KOPT-K1 (cell line): ENCODE measurements around the gene IVNS1ABP.
A peak's percentile ranks its signal among the peaks of the same experiment; 100 is the strongest.
"Not testable (repeated sequence)": the region's sequence is repeated elsewhere in the genome, so short reads cannot be mapped to it uniquely, and the experiment has no call there.

Experiments
- H3K27ac ChIP-seq: fragments of 200-600 bp; sonication (generic); 2 replicates; pipeline ENCODE4 v1.5.1; 2016; ENCODE audit warnings: antibody characterized with exemption, mild to moderate bottlenecking, low read depth, low read length; ENCODE audit not compliant: poor library complexity, severe bottlenecking
- H3K36me3 ChIP-seq: fragments of 200-600 bp; sonication (generic); 2 replicates; pipeline ENCODE4 v1.5.1; 2017; ENCODE audit warnings: antibody characterized with exemption, mild to moderate bottlenecking, low read length, moderate library complexity; ENCODE audit not compliant: insufficient read depth
- H3K9me3 ChIP-seq: fragments of 200-600 bp; sonication (generic); 2 replicates; pipeline ENCODE4 v1.5.1; 2017; ENCODE audit warnings: antibody characterized with exemption, low read length, mild to moderate bottlenecking; ENCODE audit not compliant: insufficient read depth, poor library complexity, severe bottlenecking

IVNS1ABP gene

GRCh38 chr1:185262151-185262550 lies 54.9 kb downstream of the IVNS1ABP start:
- Histone ChIP-seq H3K27ac (no peak overlapping the region), H3K36me3 (no peaks in the 10 kb centered on the region), H3K9me3 (no peaks in the 10 kb centered on the region)

GRCh38 chr1:185260611-185261010 lies 56.4 kb downstream of the IVNS1ABP start:
- no peaks in the 10 kb centered on the region for H3K9me3 ChIP-seq
- H3K27ac ChIP-seq: no peak overlapping the region
- H3K36me3 ChIP-seq: no peaks in the 10 kb centered on the region

GRCh38 chr1:185258676-185259075 lies 58.4 kb downstream of the IVNS1ABP start:
- Histone ChIP-seq H3K27ac (no peak overlapping the region), H3K36me3 (no peaks in the 10 kb centered on the region), H3K9me3 (no peaks in the 10 kb centered on the region)

- H3K27ac ChIP-seq: peak overlapping the region; percentile 57
- H3K9me3 ChIP-seq: no peaks in the 10 kb centered on the region
- no peaks in the 10 kb centered on the region for H3K36me3 ChIP-seq
Observed at GRCh38 chr1:185257950-185258208, 59.2 kb downstream of the IVNS1ABP start.

GRCh38 chr1:185257116-185257949 lies 59.7 kb downstream of the IVNS1ABP start:
- peak overlapping the region; percentile 57 for H3K27ac ChIP-seq

GRCh38 chr1:185255595-185255994 lies 61.4 kb downstream of the IVNS1ABP start:
- not testable (repeated sequence) for H3K36me3 ChIP-seq, H3K9me3 ChIP-seq, H3K27ac ChIP-seq

More at GRCh38 chr1:185257116-185257949, 59.7 kb downstream of the IVNS1ABP start:
- H3K36me3 ChIP-seq, H3K9me3 ChIP-seq: not testable (repeated sequence)

- H3K36me3 ChIP-seq: not testable (repeated sequence)
Observed at GRCh38 chr1:185252404-185252803, 64.6 kb downstream of the IVNS1ABP start.

GRCh38 chr1:185251928-185252327 lies 65.1 kb downstream of the IVNS1ABP start:
- not testable (repeated sequence) for H3K36me3 ChIP-seq, H3K27ac ChIP-seq, H3K9me3 ChIP-seq

More at GRCh38 chr1:185252404-185252803, 64.6 kb downstream of the IVNS1ABP start:
- not testable (repeated sequence) for H3K27ac ChIP-seq, H3K9me3 ChIP-seq

GRCh38 chr1:185250063-185250462 lies 67.0 kb downstream of the IVNS1ABP start:
- Histone ChIP-seq H3K27ac (no peak overlapping the region), H3K9me3 (no peaks in the 10 kb centered on the region), H3K36me3 (no peaks in the 10 kb centered on the region)

GRCh38 chr1:185249563-185249962 lies 67.5 kb downstream of the IVNS1ABP start:
- Histone ChIP-seq H3K36me3 (no peaks in the 10 kb centered on the region), H3K27ac (no peak overlapping the region), H3K9me3 (no peaks in the 10 kb centered on the region)
